MCF 10A (cell line): ENCODE data around the gene TNFRSF1B. TPM values are rescaled to one million over a fixed set of nuclear protein-coding genes. Genes with fewer than 3 reads are reported as not detected.

Experiments used
- BruUV-seq: library from RNA; stranded (reverse); fragments of 400-500 nt; replicated peaks from 2 replicates; lab custom pipeline; 2021; lab: Mats Ljungman, UMichigan
- CTCF ChIA-PET: fragments of 300-600 bp; sonication (Branson Sonifier 250); formaldehyde crosslinking; extraction: SDS; loops from one replicate; lab custom pipeline; 2021; ENCODE audit warnings: antibody characterized with exemption, inconsistent platforms; lab: Yijun Ruan, JAX
- POLR2A ChIA-PET: fragments of 300-600, 350-650 bp; sonication (Branson Sonifier 250); formaldehyde crosslinking; extraction: SDS; loops from one replicate; lab custom pipeline; 2020; ENCODE audit warnings: antibody characterized with exemption, inconsistent platforms; lab: Yijun Ruan, JAX
- DNase-seq: peaks from one replicate; pipeline ENCODE4 v3.0.0-alpha.2; 2018; ENCODE audit not compliant: unreplicated experiment
- H3K27ac Mint-ChIP-seq: one replicate; pipeline ENCODE4 v1.8.0; 2022; ENCODE audit warnings: mild to moderate bottlenecking, low read depth, mixed read lengths; ENCODE audit not compliant: unreplicated experiment
- H3K27me3 Mint-ChIP-seq: one replicate; pipeline ENCODE4 v1.8.0; 2022; ENCODE audit warnings: mixed read lengths; ENCODE audit not compliant: insufficient read depth, unreplicated experiment
- H3K36me3 Mint-ChIP-seq: one replicate; pipeline ENCODE4 v1.8.0; 2022; ENCODE audit warnings: mild to moderate bottlenecking, moderate library complexity, mixed read lengths; ENCODE audit not compliant: insufficient read depth, unreplicated experiment
- H3K4me1 Mint-ChIP-seq: one replicate; pipeline ENCODE4 v1.8.0; 2022; ENCODE audit warnings: mixed read lengths; ENCODE audit not compliant: insufficient read depth, unreplicated experiment
- H3K4me3 Mint-ChIP-seq: one replicate; pipeline ENCODE4 v1.8.0; 2022; ENCODE audit warnings: mild to moderate bottlenecking, moderate library complexity, mixed read lengths; ENCODE audit not compliant: unreplicated experiment
- H3K9me3 Mint-ChIP-seq: one replicate; pipeline ENCODE4 v1.8.0; 2022; ENCODE audit warnings: mixed read lengths; ENCODE audit not compliant: unreplicated experiment
- intact Hi-C: fragments of 100-400 bp; cut with micrococcal nuclease; formaldehyde crosslinking; loops from 2 replicates; pipeline ENCODE4 v1.14.1; 2022
- total RNA-seq: library from RNA; stranded (reverse); gene quantifications from 2 replicates; pipeline ENCODE4 v1.2.3, GENCODE V29; 2022
- TF ChIP-seq, protein P1 (sequence below): fragments of 200-600 bp; IDR thresholded peaks from one replicate; pipeline ENCODE4 v1.8.0; 2022; ENCODE audit warnings: antibody characterized with exemption, mild to moderate bottlenecking; ENCODE audit not compliant: unreplicated experiment

The TNFRSF1B gene
- total RNA-seq, 1 experiment from 2014 or later = not detected

DNA sequence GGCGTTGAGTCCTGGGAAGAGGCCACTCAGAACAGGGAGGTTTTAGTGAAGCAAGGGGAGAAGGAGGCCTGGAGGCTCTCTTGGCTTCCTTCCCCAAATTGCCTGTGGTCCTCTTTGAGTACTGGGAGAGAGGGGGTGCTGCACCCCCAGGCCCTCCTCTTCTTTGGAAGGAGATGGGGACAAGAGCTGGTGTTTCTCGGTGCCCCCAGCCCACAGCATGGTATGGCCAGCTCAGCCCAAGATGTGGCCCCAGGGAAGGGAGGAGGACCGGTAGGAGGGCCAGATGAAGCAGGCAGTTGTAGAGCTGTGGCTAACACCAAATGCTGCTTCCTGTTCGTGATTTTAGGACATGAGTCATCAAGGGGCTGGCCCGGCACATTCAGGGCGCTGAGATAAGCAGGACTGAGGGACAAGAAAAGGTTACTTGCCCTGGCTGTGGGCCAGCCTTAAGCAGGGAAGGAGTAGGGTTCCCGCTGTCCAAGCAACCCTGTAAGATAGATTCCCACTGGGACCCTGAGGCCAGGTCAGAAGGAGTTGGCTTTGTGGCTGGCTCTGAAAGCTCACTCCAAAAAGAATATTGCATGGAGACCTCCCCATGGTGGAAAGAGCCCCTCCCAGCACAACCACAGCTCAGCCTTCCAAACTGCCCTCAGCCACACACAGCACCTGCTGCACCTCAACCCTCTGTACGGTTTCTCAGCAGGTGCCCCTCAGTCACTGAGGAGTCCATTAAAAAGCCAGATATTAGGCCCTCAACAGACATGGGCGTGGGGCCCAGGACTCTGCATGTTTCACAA is 4.9 kb upstream of the TNFRSF1B start:
- H3K27me3 Mint-ChIP-seq = peaks cover 9% of the 10 kb centered on the region
- intact Hi-C loops = no loop called here
- H3K9me3 Mint-ChIP-seq = no peaks in the 10 kb centered on the region
- H3K4me1 Mint-ChIP-seq = peaks cover 26% of the 10 kb centered on the region
- ChIA-PET CTCF (interaction anchor here (1.0 to 1.9 kb wide), 3 partner anchors 37 to 47 kb away, joined by 3 to 7 read pairs (median 4); no protein-coding TSS in a partner anchor), POLR2A (interaction anchor here (0.6 to 1.2 kb wide), 5 partner anchors 18 to 1894 kb away, joined by 3 to 4 read pairs (median 3); no protein-coding TSS in a partner anchor)
- peak overlapping the region; percentile 58 for H3K27ac Mint-ChIP-seq
- TF ChIP-seq, protein P1, sequence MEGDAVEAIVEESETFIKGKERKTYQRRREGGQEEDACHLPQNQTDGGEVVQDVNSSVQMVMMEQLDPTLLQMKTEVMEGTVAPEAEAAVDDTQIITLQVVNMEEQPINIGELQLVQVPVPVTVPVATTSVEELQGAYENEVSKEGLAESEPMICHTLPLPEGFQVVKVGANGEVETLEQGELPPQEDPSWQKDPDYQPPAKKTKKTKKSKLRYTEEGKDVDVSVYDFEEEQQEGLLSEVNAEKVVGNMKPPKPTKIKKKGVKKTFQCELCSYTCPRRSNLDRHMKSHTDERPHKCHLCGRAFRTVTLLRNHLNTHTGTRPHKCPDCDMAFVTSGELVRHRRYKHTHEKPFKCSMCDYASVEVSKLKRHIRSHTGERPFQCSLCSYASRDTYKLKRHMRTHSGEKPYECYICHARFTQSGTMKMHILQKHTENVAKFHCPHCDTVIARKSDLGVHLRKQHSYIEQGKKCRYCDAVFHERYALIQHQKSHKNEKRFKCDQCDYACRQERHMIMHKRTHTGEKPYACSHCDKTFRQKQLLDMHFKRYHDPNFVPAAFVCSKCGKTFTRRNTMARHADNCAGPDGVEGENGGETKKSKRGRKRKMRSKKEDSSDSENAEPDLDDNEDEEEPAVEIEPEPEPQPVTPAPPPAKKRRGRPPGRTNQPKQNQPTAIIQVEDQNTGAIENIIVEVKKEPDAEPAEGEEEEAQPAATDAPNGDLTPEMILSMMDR = no peak
- H3K36me3 Mint-ChIP-seq = no peaks in the 10 kb centered on the region
- DNase-seq = peak; percentile 91
- BruUV-seq = no TSS peak
- H3K4me3 Mint-ChIP-seq = no peak overlapping the region

DNA sequence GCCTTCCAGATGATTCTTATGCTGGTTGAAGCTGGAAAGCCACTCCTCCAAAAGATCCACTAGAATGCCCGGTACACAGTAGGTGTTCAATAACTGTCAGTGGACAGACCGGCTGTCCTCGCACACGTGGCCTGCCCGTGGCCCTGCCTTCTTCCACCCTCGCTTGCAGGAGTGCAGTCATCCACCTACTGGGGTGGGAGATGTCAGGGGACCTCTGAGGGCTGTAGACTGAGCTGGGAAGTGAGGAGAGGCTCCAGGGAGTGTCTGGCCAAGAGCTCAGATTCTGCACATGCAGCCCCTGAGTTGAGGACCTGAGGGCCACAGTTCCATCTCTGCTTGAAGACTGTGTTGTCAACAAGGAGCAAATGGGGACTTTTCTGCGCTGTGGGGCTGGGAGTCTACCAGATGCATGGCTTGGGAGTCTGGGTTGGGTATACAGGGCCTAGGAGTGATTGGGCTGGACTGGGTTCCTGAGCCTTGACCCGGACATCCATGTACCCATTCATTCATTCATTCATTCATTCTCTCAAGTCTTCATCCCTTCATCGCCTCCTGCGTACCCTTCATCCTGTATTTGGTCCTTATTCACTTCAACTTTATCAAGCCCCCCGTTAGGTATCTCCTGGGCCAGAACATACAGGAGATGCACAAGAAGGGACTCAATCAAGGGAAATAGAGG is 4.2 kb upstream of the TNFRSF1B start:
- intact Hi-C loops = no loop called here
- no peak for DNase-seq
- CTCF ChIA-PET = interaction anchor here (0.7 to 1.9 kb wide), 3 partner anchors 13 to 44 kb away, joined by 3 to 7 read pairs (median 3); no protein-coding TSS in a partner anchor

DNA sequence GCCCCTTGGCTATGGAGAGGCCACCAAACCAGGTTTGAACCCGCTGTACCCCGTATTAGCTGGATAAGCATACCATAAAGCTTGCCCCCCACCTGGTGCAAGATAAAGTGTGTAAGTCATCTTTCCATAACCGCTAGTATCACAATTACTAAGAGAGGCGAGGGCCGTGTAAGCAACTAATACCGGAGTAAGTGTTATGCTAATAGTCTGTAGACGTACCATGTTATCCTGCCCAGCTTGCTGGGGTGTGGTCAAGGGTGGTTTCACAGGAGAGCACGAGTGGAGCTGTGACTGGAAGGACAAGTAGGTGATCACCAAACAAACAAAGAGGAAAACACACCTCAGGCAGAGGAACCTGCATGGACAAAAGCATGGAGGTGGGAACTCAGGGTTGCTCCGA is 3.6 kb upstream of the TNFRSF1B start:
- ChIA-PET POLR2A (interaction anchor here (0.6 to 0.8 kb wide), 2 partner anchors 17 to 550 kb away, joined by 3 read pairs; no protein-coding TSS in a partner anchor), CTCF (interaction anchor here (0.7 to 1.4 kb wide), 3 partner anchors 14 to 44 kb away, joined by 3 read pairs; no protein-coding TSS in a partner anchor)
- Mint-ChIP-seq H3K9me3 (no peaks in the 10 kb centered on the region), H3K4me3 (no peak overlapping the region), H3K27ac (no peak overlapping the region), H3K36me3 (no peaks in the 10 kb centered on the region), H3K27me3 (peaks cover 9% of the 10 kb centered on the region), H3K4me1 (peaks cover 13% of the 10 kb centered on the region)
- intact Hi-C loops = no loop called here
- no peak for DNase-seq
- no TSS peak for BruUV-seq
- TF ChIP-seq, protein P1 = no peak

More for the DNA sequence above, 4.2 kb upstream of the TNFRSF1B start:
- BruUV-seq = no TSS peak
- Mint-ChIP-seq H3K36me3 (no peaks in the 10 kb centered on the region), H3K4me1 (peaks cover 19% of the 10 kb centered on the region), H3K27ac (no peak overlapping the region), H3K4me3 (no peak overlapping the region), H3K9me3 (no peaks in the 10 kb centered on the region), H3K27me3 (peaks cover 9% of the 10 kb centered on the region)
- TF ChIP-seq, protein P1 = no peak
- POLR2A ChIA-PET = interaction anchor here (0.6 to 0.9 kb wide), 3 partner anchors 16 to 1893 kb away, joined by 3 read pairs; no protein-coding TSS in a partner anchor

DNA sequence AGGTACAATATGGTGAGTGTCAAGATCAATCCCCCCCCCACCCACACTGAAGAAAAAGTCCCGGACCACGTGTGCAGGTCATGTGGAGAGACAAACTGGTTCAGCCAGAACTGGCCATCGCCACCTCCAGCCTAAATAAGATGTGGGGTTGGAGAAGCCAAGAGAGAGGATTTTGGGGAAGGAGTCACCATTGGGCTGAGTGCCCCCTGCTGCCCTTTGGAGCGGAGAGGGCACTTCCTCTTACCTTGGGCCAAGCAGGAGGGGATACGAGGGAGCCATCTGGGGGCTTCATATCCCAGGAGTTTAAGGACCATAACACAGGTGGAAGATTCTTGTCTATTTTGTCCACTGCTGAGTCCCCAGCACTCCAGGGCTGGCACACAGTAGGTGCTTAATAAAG is 2.6 kb upstream of the TNFRSF1B start:
- no peaks in the 10 kb centered on the region for H3K9me3 Mint-ChIP-seq
- H3K4me3 Mint-ChIP-seq = no peak overlapping the region
- CTCF ChIA-PET = interaction anchor here (0.7 kb wide), 1 partner anchor 18 kb away, joined by 3 read pairs; no protein-coding TSS in a partner anchor
- intact Hi-C loops = no loop called here
- TF ChIP-seq, protein P1 = no peak
- no peaks in the 10 kb centered on the region for H3K36me3 Mint-ChIP-seq
- H3K27ac Mint-ChIP-seq = no peak overlapping the region
- peaks cover 13% of the 10 kb centered on the region for H3K4me1 Mint-ChIP-seq
- POLR2A ChIA-PET = no interaction called here
- peaks cover 9% of the 10 kb centered on the region for H3K27me3 Mint-ChIP-seq
- DNase-seq = no peak
- no TSS peak for BruUV-seq
